Heart left ventricle (tissue), 16 donors: ENCODE data around the gene NCEH1. TPM values are rescaled to one million over a fixed set of nuclear protein-coding genes. Genes with fewer than 3 reads are reported as not detected.

ENCODE experiments used
- ATAC-seq, 4 donors: fragments of 200-7000 bp; cut with Tn5 transposase; one replicate each; pipeline ENCODE4 v1.9.1; 2020 to 2022; ENCODE audit warnings: moderate library complexity in 4 of 4, mild to moderate bottlenecking in 3 of 4, moderate number of reproducible peaks in 1 of 4
- DNase-seq, 5 donors: peaks; one replicate each; pipeline ENCODE4 v3.0.0-alpha.2; 2020
- H3K27ac ChIP-seq, 12 donors: fragments of 200-600 bp; sonication (generic) in 4 of 12; one replicate each; pipeline versions ENCODE4 v1.5.0 to v1.8.0; 2016 to 2022; ENCODE audit warnings: mild to moderate bottlenecking in 2 of 12
- H3K27me3 ChIP-seq, 9 donors: fragments of 200-600 bp; sonication (generic) in 2 of 9; one replicate each; pipeline versions ENCODE4 v1.5.1 to v1.8.0; 2016 to 2022; ENCODE audit warnings: mild to moderate bottlenecking in 3 of 9
- H3K36me3 ChIP-seq, 9 donors: fragments of 200-600 bp; sonication (generic) in 2 of 9; one replicate each; pipeline versions ENCODE4 v1.5.0 to v1.8.0; 2018 to 2022; ENCODE audit warnings: mild to moderate bottlenecking in 2 of 9
- H3K4me1 ChIP-seq, 12 donors: fragments of 200-600 bp; sonication (generic) in 4 of 12; one replicate each; pipeline versions ENCODE4 v1.5.0 to v1.8.0; 2016 to 2022; ENCODE audit warnings: mild to moderate bottlenecking in 3 of 12
- H3K4me3 ChIP-seq, 12 donors: fragments of 200-600 bp; sonication (generic) in 4 of 12; one replicate each; pipeline versions ENCODE4 v1.5.0 to v1.8.0; 2017 to 2022; ENCODE audit warnings: mild to moderate bottlenecking in 9 of 12, moderate library complexity in 4 of 12
- H3K9me3 ChIP-seq, 12 donors: fragments of 200-600 bp; sonication (generic) in 4 of 12; one replicate each; pipeline versions ENCODE4 v1.5.0 to v1.8.0; 2016 to 2022; ENCODE audit warnings: mild to moderate bottlenecking in 1 of 12
- CTCF ChIP-seq, 12 donors: fragments of 200-600 bp; sonication (generic) in 4 of 12; IDR thresholded peaks; one replicate each; pipeline versions ENCODE4 v1.5.0 to v1.8.0; 2018 to 2022; ENCODE audit warnings: antibody characterized with exemption in 12 of 12, mild to moderate bottlenecking in 5 of 12
- POLR2A ChIP-seq, 2 donors: fragments of 450-650 bp; IDR thresholded peaks; one replicate each; pipeline ENCODE4 v1.6.1; 2017; ENCODE audit warnings: antibody characterized with exemption in 2 of 2, mild to moderate bottlenecking in 2 of 2, moderate library complexity in 2 of 2
- WGBS, 4 donors: extraction: QIAGEN DNeasy Blood & Tissue Kit in 2 of 4; methylation state at CpG; one replicate each; pipeline versions ENCODE4 v1.1.5 to v1.1.7; 2013 to 2018; 5-methylcytosine and 5-hydroxymethylcytosine counted together
- intact Hi-C, 10 donors: fragments of 100-400 bp; cut with DNase I; formaldehyde crosslinking; loops; one replicate each; pipeline versions ENCODE4 v1.11.1 to v1.14.2; 2022
- polyA plus RNA-seq, 2 donors: library from polyadenylated mRNA; stranded (reverse); fragments of 200-250 nt; gene quantifications; one replicate each; pipeline ENCODE4 v1.2.3, GENCODE V29; 2013
- total RNA-seq, 9 donors: library from RNA; depleted of rRNA in 2 of 9; stranded (reverse); fragments of >200 nt in 2 of 9; fragmentation: NEBNext Ultra II Directional in 3 of 9; extraction: Animal tissue kit (Norgen Biotek cat#: 25700) in 3 of 9; gene quantifications; one replicate each; pipeline versions ENCODE4 v1.1.0 to v1.2.4, GENCODE V29; 2016 to 2023
- donor health status: ischemic (EF 13 %, LVEDD 7.1; RV severe dilation, severe dysfunction).
- donor health status: healthy with polysubstance abuse.
- donor health status: DM: no; HTN: yes; CAD: no.
- donor health status: DM: no; HTN: no; CAD: no.
- donor health status: ischemic (EF 25% LVEDD 6.9; RV normal size, moderate dysfunction).
- donor health status: ischemic (EF 25% LVEDD 5.7; RV mildly dilated, moderate dysfunction).
- donor health status: healthy.
- donor health status: DM: yes; HTN: yes; CAD: no.
- donor health status: ischemic (EF 35%, LVEDD 5.7; RV mildly dilated, moderate dysfunction).
- donor health status: nonischemic (EF 11% LVEDD 7.7; RV severe dilation, severe dysfunction).
- donor health status: DM: yes; HTN: yes; CAD: no.
- donor health status: PGD.
- donor health status: ischemic (EF 29% LVEDD 5.4; RV normal size, mild dysfunction).
- donor health status: nonischemic (EF 23%, LVEDD 6.1; RV moderate dilation, normal function).

NCEH1 gene
- total and polyA plus RNA-seq, 11 donors: 10.9 to 72.7 (median 50.1) TPM

DNA sequence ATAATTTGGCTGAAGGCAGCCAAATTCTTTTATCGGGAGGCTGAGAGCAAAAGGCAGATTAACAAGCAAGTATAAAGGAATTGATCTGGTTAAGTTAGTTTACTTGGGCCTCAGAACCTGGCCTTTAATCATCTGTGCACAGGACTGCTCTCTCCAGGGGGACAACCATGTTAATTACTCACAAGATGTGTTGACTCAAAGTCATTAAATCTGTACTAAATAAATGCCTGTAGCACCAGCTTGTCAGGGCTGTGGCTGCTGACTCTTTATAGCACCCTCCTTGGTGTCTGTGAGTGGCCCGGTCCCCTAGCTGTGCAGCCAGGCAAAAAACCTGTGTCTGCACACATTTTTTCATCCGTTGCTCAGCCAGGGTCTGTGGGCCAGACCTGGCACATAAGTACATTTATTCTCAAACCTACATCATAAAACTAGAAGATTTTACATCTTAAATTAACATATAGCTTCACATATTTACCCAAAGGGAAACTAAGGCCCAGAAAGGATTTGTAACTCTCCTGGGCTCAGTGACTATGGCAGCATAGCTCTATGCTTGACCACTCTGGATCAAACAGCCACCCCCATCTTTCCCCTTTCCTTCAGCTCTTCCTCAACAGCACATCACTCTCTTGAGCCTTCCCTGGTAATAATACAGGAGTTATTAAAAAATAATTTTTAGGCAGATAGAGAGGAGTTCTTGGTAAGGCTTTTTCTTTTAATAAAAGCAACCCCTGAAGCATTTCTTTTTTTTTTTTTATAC, 51.4 kb downstream of the NCEH1 start:
- WGBS, 4 donors: 65 to 70% (median 68%) methylated on average over 3 of the region's 3 CpGs
- Histone ChIP-seq H3K27ac (peak overlapping the region in 8 of 12 donors; percentile 10 to 51 (median 38)), H3K4me1 (peaks cover 0 to 23% (median 11%) of the 10 kb centered on the region in 12 donors), H3K27me3 (no peaks in the 10 kb centered on the region), H3K9me3 (no peaks in the 10 kb centered on the region), H3K4me3 (no peak overlapping the region), H3K36me3 (no peaks in the 10 kb centered on the region)
- ATAC-seq (peak in 3 of 4 donors; percentile 41 to 60 (median 47)), DNase-seq (no peak)
- no peak for TF ChIP-seq POLR2A (IDR thresholded peaks at IDR 0.05)
- intact Hi-C loops: loop anchor here in 4 of 10 donors (10.0 kb wide), 4 partner anchors 65 to 625 kb away; partner anchors contain the start of gene FNDC3B (in 1 of the 4)

DNA sequence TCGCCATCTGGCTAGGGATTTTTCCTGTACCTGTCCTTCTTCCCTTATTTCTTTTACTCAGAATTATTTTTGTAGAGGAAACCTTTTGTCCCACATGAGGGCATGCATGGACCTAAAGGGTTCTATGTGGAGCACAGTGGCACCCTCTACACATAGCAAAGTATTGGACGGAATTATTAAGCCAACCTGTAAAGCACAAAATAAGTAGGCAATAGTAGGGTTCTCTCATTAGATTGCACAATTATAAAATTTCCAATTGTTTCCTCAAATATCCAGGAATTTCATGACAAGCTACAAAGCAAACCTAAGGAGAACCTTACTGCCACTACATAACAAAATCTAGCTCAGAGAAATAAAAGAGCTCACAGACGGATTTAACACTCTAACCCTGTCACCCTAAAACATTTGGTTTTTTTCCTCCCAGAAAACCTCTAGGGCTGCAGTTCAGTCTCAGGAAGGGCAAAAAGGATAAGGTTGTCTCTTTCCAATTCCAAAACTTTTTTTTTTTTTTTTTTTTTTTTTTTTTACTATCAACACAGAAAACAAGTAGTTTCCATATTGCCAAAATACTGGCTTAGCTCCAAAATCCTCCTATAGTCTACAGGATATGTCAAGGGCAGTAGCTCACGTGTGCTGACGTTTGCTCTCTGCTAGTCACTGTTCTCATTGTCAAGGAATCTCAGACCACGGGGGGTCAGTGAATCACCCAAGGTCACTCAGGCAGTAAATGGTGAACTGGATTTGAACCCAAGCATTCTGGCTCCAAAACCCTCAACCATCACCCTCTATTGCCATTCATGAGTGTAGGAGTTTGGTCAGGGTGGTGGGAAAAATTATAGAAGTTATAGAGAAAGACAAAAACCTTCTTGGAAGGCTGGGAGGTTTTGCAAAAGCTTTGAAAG, 52.3 kb downstream of the NCEH1 start:
- intact Hi-C loops: loop anchor here in 1 of 10 donors (10.0 kb wide), 1 partner anchor 294 kb away; no protein-coding TSS in a partner anchor
- no peaks in the 10 kb centered on the region for H3K36me3 ChIP-seq
- H3K9me3 ChIP-seq: no peaks in the 10 kb centered on the region
- peak overlapping the region in 9 of 12 donors; percentile 10 to 51 (median 38) for H3K27ac ChIP-seq
- WGBS, 4 donors: 56 to 61% (median 60%) methylated on average over 6 of the region's 6 CpGs
- no peak for TF ChIP-seq POLR2A (IDR thresholded peaks at IDR 0.05)
- no peak for TF ChIP-seq CTCF (IDR thresholded peaks at IDR 0.05)
- peaks cover 0 to 23% (median 11%) of the 10 kb centered on the region in 12 donors for H3K4me1 ChIP-seq
- no peak overlapping the region for H3K4me3 ChIP-seq
- DNase-seq: peak in 1 of 5 donors; percentile 47
- ATAC-seq: peak; percentile 64 to 91 (median 82)
- no peaks in the 10 kb centered on the region for H3K27me3 ChIP-seq

DNA sequence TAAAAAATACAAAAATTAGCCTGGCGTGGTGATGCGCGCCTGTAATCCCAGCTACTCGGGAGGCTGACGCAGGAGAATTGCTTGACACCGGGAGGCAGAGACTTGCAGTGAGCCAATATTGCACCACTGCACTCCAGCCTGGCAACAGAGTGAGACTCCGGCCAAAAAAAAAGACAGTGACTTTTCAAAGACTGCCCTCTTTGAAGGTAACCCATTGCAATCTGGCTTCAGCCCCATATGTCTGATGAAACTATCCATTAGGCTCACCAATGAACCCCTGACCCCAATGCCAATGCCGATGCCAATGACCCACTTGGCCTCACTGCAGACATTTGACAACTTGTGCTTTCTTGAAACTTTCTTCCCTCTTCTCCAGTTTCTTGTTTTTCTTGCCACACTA, 54.3 kb downstream of the NCEH1 start:
- Histone ChIP-seq H3K4me1 (peaks cover 0 to 23% (median 11%) of the 10 kb centered on the region in 12 donors), H3K27me3 (no peaks in the 10 kb centered on the region), H3K4me3 (no peak overlapping the region), H3K27ac (no peak overlapping the region), H3K9me3 (no peaks in the 10 kb centered on the region), H3K36me3 (no peaks in the 10 kb centered on the region)
- WGBS, 4 donors: 86 to 98% (median 89%) methylated on average over 8 of the region's 8 CpGs
- TF ChIP-seq CTCF (IDR thresholded peaks at IDR 0.05) (no peak), POLR2A (IDR thresholded peaks at IDR 0.05) (no peak)
- DNase-seq (no peak), ATAC-seq (no peak)
- intact Hi-C loops: loop anchor here in 1 of 10 donors (10.0 kb wide), 1 partner anchor 292 kb away; no protein-coding TSS in a partner anchor

DNA sequence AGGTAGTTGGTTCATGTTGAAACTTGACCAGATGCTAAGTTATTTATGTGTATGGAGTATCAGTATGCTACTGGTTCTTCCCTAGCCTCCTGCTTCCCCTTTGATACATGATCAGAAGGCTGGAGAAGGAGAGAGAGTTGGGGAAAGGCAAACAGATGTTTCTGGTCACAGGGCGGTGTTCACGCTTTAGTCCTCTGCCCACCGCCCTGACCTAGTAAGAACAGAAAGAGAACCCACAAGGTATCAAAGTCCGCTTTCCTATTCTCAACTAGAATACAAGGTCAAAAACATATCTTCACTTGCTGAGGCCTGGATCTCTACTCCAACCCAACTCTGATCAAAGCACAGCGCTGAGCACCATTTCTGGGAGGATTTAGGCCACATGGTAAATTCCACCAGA, 55.5 kb downstream of the NCEH1 start:
- WGBS, 4 donors: 95 to 97% (median 96%) methylated on average over 5 of the region's 5 CpGs
- Histone ChIP-seq H3K27me3 (no peaks in the 10 kb centered on the region), H3K27ac (no peak overlapping the region), H3K4me1 (peaks cover 0 to 23% (median 11%) of the 10 kb centered on the region in 12 donors), H3K9me3 (no peaks in the 10 kb centered on the region), H3K4me3 (no peak overlapping the region), H3K36me3 (no peaks in the 10 kb centered on the region)
- DNase-seq (no peak), ATAC-seq (no peak)
- no peak for TF ChIP-seq POLR2A (IDR thresholded peaks at IDR 0.05)
- intact Hi-C loops: loop anchor here in 1 of 10 donors (10.0 kb wide), 1 partner anchor 291 kb away; no protein-coding TSS in a partner anchor
